ENCODE measurements around the gene EYA2.
A peak's percentile ranks its signal among the peaks of the same experiment; 100 is the strongest.
"Not testable (repeated sequence)": the region's sequence is repeated elsewhere in the genome, so short reads cannot be mapped to it uniquely, and the experiment has no call there.

The EYA2 gene

GRCh38 chr20:46929902-46930301 lies 35.3 kb downstream of the EYA2 start:
- Histone ChIP-seq H3K23ac (ENCODE audit: low read depth, low read length, poor library complexity) (no peak overlapping the region), H3K4me3 (ENCODE audit: low read length in 2 of 2) (no peak overlapping the region), H3K4me2 (ENCODE audit: insufficient read depth, low read length, poor library complexity, severe bottlenecking) (no peak overlapping the region), H2AFZ (ENCODE audit: low read length) (no peak overlapping the region), H3K36me3 (replicated peaks in 1 of 2; ENCODE audit: control insufficient read depth in 2 of 2, insufficient read depth in 2 of 2, low read length in 2 of 2) (no peaks in the 10 kb centered on the region), H3K18ac (ENCODE audit: low read length) (no peak overlapping the region), H2BK12ac (ENCODE audit: low read length) (no peak overlapping the region), H4K8ac (ENCODE audit: low read depth, low read length) (no peak overlapping the region), H3K9me3 (replicated peaks in 1 of 2; ENCODE audit: control insufficient read depth in 2 of 2, insufficient read depth in 1 of 2, low read depth in 1 of 2, low read length in 2 of 2) (no peaks in the 10 kb centered on the region), H3K4ac (ENCODE audit: low read length) (no peak overlapping the region), H3K14ac (ENCODE audit: low read length) (no peak overlapping the region), H3K27ac (replicated peaks; ENCODE audit: low read length) (no peak overlapping the region), H4K91ac (ENCODE audit: low read depth, low read length, poor library complexity) (no peak overlapping the region), H3K79me1 (ENCODE audit: low read depth, low read length) (no peaks in the 10 kb centered on the region), H2AK5ac (ENCODE audit: low read depth, low read length) (no peak overlapping the region), H2BK5ac (ENCODE audit: low read length) (no peak overlapping the region), H2BK120ac (ENCODE audit: low read depth, low read length) (no peak overlapping the region), H3K9ac (ENCODE audit: low read depth, low read length, poor library complexity) (no peak overlapping the region), H3K27me3 (ENCODE audit: control insufficient read depth in 3 of 3, insufficient read depth in 3 of 3, low read depth in 1 of 3, low read length in 3 of 3) (peaks cover 0 to 3% (median 0%) of the 10 kb centered on the region in 3 experiments), H2BK15ac (ENCODE audit: low read length) (no peak overlapping the region), H3K4me1 (ENCODE audit: control insufficient read depth in 2 of 2, insufficient read depth in 1 of 2, low read depth in 1 of 2, low read length in 2 of 2) (peaks cover 0 to 3% of the 10 kb centered on the region in 2 donors)
- DNase-seq (ENCODE audit: low spot score) = no peak
- WGBS, 2 donors (ENCODE audit: extremely low coverage in 2 of 2, insufficient read length in 2 of 2, insufficient replicate concordance in 1 of 2) = no CpG with 5 or more reads among the region's 1 CpG

- H2BK15ac ChIP-seq (ENCODE audit: low read length) = no peak overlapping the region
- no peak overlapping the region for H3K4me2 ChIP-seq (ENCODE audit: insufficient read depth, low read length, poor library complexity, severe bottlenecking)
- no peak overlapping the region for H4K91ac ChIP-seq (ENCODE audit: low read depth, low read length, poor library complexity)
- H3K14ac ChIP-seq (ENCODE audit: low read length) = no peak overlapping the region
- no peaks in the 10 kb centered on the region for H3K9me3 ChIP-seq (replicated peaks in 1 of 2; ENCODE audit: control insufficient read depth in 2 of 2, insufficient read depth in 1 of 2, low read depth in 1 of 2, low read length in 2 of 2)
- WGBS, 2 donors (ENCODE audit: extremely low coverage in 2 of 2, insufficient read length in 2 of 2, insufficient replicate concordance in 1 of 2) = no CpG with 5 or more reads among the region's 9 CpGs
- H2AFZ ChIP-seq (ENCODE audit: low read length) = no peak overlapping the region
- no peak overlapping the region for H3K4ac ChIP-seq (ENCODE audit: low read length)
- no peak overlapping the region for H3K27ac ChIP-seq (replicated peaks; ENCODE audit: low read length)
- H4K8ac ChIP-seq (ENCODE audit: low read depth, low read length) = no peak overlapping the region
- no peak overlapping the region for H2BK12ac ChIP-seq (ENCODE audit: low read length)
- H2AK5ac ChIP-seq (ENCODE audit: low read depth, low read length) = no peak overlapping the region
- no peak overlapping the region for H3K9ac ChIP-seq (ENCODE audit: low read depth, low read length, poor library complexity)
- H3K79me1 ChIP-seq (ENCODE audit: low read depth, low read length) = no peaks in the 10 kb centered on the region
- H2BK5ac ChIP-seq (ENCODE audit: low read length) = no peak overlapping the region
- H2BK120ac ChIP-seq (ENCODE audit: low read depth, low read length) = no peak overlapping the region
- H3K36me3 ChIP-seq (replicated peaks in 1 of 2; ENCODE audit: control insufficient read depth in 2 of 2, insufficient read depth in 2 of 2, low read length in 2 of 2) = no peaks in the 10 kb centered on the region
- H3K18ac ChIP-seq (ENCODE audit: low read length) = no peak overlapping the region
- peaks cover 0 to 3% of the 10 kb centered on the region in 2 donors for H3K4me1 ChIP-seq (ENCODE audit: control insufficient read depth in 2 of 2, insufficient read depth in 1 of 2, low read depth in 1 of 2, low read length in 2 of 2)
- peaks cover 0 to 3% (median 0%) of the 10 kb centered on the region in 3 experiments for H3K27me3 ChIP-seq (ENCODE audit: control insufficient read depth in 3 of 3, insufficient read depth in 3 of 3, low read depth in 1 of 3, low read length in 3 of 3)
- no peak for DNase-seq (ENCODE audit: low spot score)
- no peak overlapping the region for H3K4me3 ChIP-seq (ENCODE audit: low read length in 2 of 2)
- no peak overlapping the region for H3K23ac ChIP-seq (ENCODE audit: low read depth, low read length, poor library complexity)
These were observed 36.1 kb downstream of the EYA2 start for GRCh38 chr20:46930640-46931339.

- no peaks in the 10 kb centered on the region for H3K79me1 ChIP-seq (ENCODE audit: low read depth, low read length)
- H2AFZ ChIP-seq (ENCODE audit: low read length) = no peak overlapping the region
- H3K4ac ChIP-seq (ENCODE audit: low read length) = no peak overlapping the region
- H4K8ac ChIP-seq (ENCODE audit: low read depth, low read length) = no peak overlapping the region
- H3K9me3 ChIP-seq (replicated peaks in 1 of 2; ENCODE audit: control insufficient read depth in 2 of 2, insufficient read depth in 1 of 2, low read depth in 1 of 2, low read length in 2 of 2) = no peaks in the 10 kb centered on the region
- peak overlapping the region; percentile 18 for H2BK120ac ChIP-seq (ENCODE audit: low read depth, low read length)
- H2AK5ac ChIP-seq (ENCODE audit: low read depth, low read length) = no peak overlapping the region
- H3K27me3 ChIP-seq (ENCODE audit: control insufficient read depth in 3 of 3, insufficient read depth in 3 of 3, low read depth in 1 of 3, low read length in 3 of 3) = peaks cover 0 to 3% (median 0%) of the 10 kb centered on the region in 3 experiments
- H3K14ac ChIP-seq (ENCODE audit: low read length) = no peak overlapping the region
- H3K23ac ChIP-seq (ENCODE audit: low read depth, low read length, poor library complexity) = no peak overlapping the region
- H4K91ac ChIP-seq (ENCODE audit: low read depth, low read length, poor library complexity) = no peak overlapping the region
- no peak overlapping the region for H3K4me2 ChIP-seq (ENCODE audit: insufficient read depth, low read length, poor library complexity, severe bottlenecking)
- H3K36me3 ChIP-seq (replicated peaks in 1 of 2; ENCODE audit: control insufficient read depth in 2 of 2, insufficient read depth in 2 of 2, low read length in 2 of 2) = no peaks in the 10 kb centered on the region
- no peak overlapping the region for H3K4me3 ChIP-seq (ENCODE audit: low read length in 2 of 2)
- H2BK15ac ChIP-seq (ENCODE audit: low read length) = no peak overlapping the region
- no peak overlapping the region for H3K9ac ChIP-seq (ENCODE audit: low read depth, low read length, poor library complexity)
- no peak overlapping the region for H2BK12ac ChIP-seq (ENCODE audit: low read length)
- no CpG with 5 or more reads among the region's 11 CpGs for WGBS, 2 donors (ENCODE audit: extremely low coverage in 2 of 2, insufficient read length in 2 of 2, insufficient replicate concordance in 1 of 2)
- H3K4me1 ChIP-seq (ENCODE audit: control insufficient read depth in 2 of 2, insufficient read depth in 1 of 2, low read depth in 1 of 2, low read length in 2 of 2) = peaks cover 0 to 3% of the 10 kb centered on the region in 2 donors
- H3K18ac ChIP-seq (ENCODE audit: low read length) = no peak overlapping the region
- no peak for DNase-seq (ENCODE audit: low spot score)
- no peak overlapping the region for H2BK5ac ChIP-seq (ENCODE audit: low read length)
- no peak overlapping the region for H3K27ac ChIP-seq (replicated peaks; ENCODE audit: low read length)
These were observed 37.1 kb downstream of the EYA2 start for GRCh38 chr20:46931699-46932098.

- not testable (repeated sequence) for H2AK5ac ChIP-seq (ENCODE audit: low read depth, low read length); H3K18ac ChIP-seq (ENCODE audit: low read length); DNase-seq (ENCODE audit: low spot score); H4K91ac ChIP-seq (ENCODE audit: low read depth, low read length, poor library complexity); H2BK5ac ChIP-seq (ENCODE audit: low read length); H3K4me3 ChIP-seq (ENCODE audit: low read length in 2 of 2); H3K14ac ChIP-seq (ENCODE audit: low read length); H2BK12ac ChIP-seq (ENCODE audit: low read length); H3K9ac ChIP-seq (ENCODE audit: low read depth, low read length, poor library complexity); H3K9me3 ChIP-seq (replicated peaks in 1 of 2; ENCODE audit: control insufficient read depth in 2 of 2, insufficient read depth in 1 of 2, low read depth in 1 of 2, low read length in 2 of 2); H3K4me2 ChIP-seq (ENCODE audit: insufficient read depth, low read length, poor library complexity, severe bottlenecking); H3K27ac ChIP-seq (replicated peaks; ENCODE audit: low read length); H2BK120ac ChIP-seq (ENCODE audit: low read depth, low read length); H3K36me3 ChIP-seq (replicated peaks in 1 of 2; ENCODE audit: control insufficient read depth in 2 of 2, insufficient read depth in 2 of 2, low read length in 2 of 2); H3K4me1 ChIP-seq (ENCODE audit: control insufficient read depth in 2 of 2, insufficient read depth in 1 of 2, low read depth in 1 of 2, low read length in 2 of 2); H3K23ac ChIP-seq (ENCODE audit: low read depth, low read length, poor library complexity); H3K27me3 ChIP-seq (ENCODE audit: control insufficient read depth in 3 of 3, insufficient read depth in 3 of 3, low read depth in 1 of 3, low read length in 3 of 3); H2AFZ ChIP-seq (ENCODE audit: low read length); H3K79me1 ChIP-seq (ENCODE audit: low read depth, low read length); H4K8ac ChIP-seq (ENCODE audit: low read depth, low read length); H2BK15ac ChIP-seq (ENCODE audit: low read length); H3K4ac ChIP-seq (ENCODE audit: low read length)
- no CpG with 5 or more reads among the region's 10 CpGs for WGBS, 2 donors (ENCODE audit: extremely low coverage in 2 of 2, insufficient read length in 2 of 2, insufficient replicate concordance in 1 of 2)
These were observed 37.8 kb downstream of the EYA2 start for GRCh38 chr20:46932439-46932838.

Measured in neuronal stem cell (in vitro differentiated cells).